NCI-H187 treated with DMSO at 0.1 percent for 48 hours (cell line): ENCODE results near the gene CRYAB.
"Not testable (repeated sequence)": the region's sequence is repeated elsewhere in the genome, so short reads cannot be mapped to it uniquely, and the experiment has no call there.

Experiments used
- DNase-seq: peaks from one replicate; lab custom pipeline; 2025; lab: John Stamatoyannopoulos, UW

CRYAB gene

DNA sequence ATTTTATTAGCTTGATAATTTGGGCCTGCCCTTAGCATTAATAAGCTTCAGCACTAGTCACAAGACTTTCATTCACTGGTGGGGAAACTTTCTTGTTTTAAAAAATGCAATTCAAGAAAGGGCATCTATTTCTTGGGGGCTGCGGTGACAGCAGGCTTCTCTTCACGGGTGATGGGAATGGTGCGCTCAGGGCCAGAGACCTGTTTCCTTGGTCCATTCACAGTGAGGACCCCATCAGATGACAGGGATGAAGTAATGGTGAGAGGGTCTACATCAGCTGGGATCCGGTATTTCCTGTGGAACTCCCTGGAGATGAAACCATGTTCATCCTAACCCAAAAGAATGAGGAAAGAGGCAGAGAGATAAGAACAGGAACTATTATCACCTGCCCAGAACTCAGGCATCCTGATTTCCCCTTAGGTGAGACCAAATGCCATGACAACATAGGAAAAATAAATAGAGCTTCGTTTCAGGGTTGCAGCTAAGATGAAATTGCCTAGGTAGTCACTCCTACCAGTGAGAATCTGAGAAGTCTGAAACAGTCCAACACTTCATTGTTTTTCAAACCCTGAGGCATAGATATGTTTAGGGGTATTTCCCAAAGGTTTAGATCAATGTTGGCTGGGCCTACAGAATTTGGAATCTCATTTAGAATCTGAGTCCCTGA lies 2.8 kb downstream of the CRYAB start:
- DNase-seq, result no peak

DNA sequence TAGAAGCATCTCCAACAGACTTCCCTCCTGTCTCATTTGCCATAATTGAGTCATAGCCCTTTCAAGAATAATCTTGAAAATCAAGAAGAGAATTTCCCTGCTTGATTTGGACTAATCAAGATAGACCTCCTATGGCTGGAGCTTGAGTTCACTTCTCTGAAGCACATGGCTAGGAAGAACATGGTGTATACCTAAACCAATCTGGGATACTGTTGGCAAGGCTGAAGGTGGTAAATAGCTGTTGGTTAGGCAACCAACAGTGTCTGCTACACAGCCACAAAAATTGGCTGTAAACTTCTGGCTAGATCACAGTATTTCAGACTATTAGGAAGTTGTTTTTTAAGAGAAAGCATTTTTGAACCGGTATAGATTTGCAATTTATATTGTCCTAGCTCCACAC lies 4.9 kb downstream of the CRYAB start:
- no peak for DNase-seq

DNA sequence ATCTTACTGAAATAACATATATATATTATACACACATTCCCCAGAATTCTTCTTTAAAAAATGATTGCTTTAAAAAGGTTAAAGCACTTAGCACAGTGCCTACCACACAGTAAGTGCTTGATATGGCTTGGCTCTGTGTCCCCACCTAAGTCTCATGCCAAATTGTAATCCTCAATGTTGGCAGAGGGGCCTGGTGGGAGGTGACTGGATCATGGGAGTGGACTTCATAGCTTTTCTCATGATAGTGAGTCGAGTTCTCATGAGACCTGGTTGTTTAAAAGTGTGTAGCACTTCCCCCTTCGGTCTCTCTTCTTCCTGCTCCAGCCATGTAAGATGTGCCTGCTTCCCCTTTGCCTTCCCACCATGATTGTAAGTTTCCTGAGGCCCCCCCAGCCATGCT lies 6.2 kb downstream of the CRYAB start:
- no peak for DNase-seq

DNA sequence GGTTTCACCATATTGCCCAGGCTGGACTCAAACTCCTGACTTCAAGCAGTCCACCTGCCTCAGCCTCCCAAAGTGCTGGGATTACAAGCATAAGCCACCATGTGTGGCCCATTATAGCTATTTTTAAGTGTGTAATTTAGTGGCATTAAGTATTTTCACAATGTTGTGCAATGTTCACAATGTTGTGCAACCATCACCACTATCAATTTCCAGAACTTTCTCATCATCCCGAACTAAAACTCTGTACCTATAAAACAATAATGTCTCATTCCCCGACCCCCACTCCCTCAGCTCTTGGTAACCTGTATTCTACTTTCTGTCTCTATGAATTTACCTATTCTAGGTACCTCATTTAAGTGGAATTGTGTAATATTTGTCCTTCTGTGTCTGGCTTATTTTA lies 24.7 kb downstream of the CRYAB start:
- DNase-seq, result no peak

DNA sequence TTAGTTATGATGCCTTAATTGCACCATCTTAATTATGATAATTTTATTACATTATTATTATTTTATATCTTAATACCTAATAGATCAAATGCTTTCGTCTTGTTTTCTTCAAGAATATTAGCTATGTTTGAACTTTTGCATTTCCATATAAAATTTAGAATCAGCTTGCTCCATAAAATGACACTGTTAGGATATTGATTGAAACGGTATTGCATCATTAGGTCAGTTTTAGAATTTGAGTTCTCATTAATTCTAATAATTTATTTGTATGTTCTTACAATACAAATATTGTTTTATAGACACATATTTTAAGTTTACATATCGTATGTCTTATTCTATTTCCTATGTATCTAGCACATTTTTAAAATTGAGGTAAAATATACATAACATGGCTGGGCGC lies 25.5 kb downstream of the CRYAB start:
- DNase-seq, result no peak

DNA sequence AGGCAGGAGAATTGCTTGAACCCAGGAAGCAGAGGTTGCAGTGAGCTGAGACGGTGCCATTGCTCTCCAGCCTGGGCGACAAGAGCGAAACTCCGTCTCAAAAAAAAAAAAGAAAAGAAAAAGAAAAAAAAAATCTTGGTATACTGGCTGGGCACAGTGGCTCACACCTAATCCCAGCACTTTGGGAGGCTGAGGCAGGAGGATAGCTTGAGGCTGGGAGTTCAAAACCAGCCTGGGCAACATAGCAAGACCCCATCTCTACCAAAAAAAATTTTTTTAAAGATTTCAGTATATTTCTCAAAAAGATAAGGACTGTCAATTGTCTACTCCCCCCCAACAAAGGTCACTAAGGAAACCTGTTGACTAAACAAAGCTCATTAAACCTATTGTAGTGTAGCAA lies 26.5 kb downstream of the CRYAB start:
- DNase-seq, result not testable (repeated sequence)

DNA sequence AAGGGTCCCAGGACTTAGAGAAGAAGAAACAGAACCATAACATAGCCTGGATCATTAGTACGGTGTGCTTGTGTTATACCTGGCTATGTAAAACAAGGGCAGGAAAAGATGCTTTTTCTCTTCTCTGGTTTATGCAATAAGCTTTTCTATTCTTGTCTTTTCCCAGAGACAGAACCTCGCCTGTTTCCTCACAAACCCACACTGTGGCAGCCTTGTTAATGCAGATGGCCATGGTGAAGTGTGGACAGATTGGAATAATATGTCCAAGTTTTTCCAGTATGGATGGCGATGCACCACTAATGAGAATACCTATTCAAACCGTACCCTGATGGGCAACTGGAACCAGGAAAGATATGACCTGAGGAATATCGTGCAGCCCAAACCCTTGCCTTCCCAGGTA lies 29.4 kb downstream of the CRYAB start:
- no peak for DNase-seq

DNA sequence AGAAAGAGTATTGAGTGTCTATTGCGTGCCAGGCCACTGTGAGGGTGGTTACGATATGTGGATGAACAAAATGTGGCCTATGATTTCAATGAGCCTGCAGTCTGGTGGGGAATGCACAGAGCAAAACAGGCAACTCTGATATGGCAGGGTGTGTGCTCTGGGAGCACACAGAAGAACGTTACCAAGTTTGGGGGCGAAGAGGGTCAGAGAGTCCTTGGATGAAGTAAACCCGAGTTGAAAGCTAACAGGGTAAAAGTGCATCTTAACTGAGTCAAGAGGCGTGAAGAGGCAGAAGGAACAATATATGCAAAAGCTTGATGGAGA lies 32.0 kb downstream of the CRYAB start:
- no peak for DNase-seq

DNA sequence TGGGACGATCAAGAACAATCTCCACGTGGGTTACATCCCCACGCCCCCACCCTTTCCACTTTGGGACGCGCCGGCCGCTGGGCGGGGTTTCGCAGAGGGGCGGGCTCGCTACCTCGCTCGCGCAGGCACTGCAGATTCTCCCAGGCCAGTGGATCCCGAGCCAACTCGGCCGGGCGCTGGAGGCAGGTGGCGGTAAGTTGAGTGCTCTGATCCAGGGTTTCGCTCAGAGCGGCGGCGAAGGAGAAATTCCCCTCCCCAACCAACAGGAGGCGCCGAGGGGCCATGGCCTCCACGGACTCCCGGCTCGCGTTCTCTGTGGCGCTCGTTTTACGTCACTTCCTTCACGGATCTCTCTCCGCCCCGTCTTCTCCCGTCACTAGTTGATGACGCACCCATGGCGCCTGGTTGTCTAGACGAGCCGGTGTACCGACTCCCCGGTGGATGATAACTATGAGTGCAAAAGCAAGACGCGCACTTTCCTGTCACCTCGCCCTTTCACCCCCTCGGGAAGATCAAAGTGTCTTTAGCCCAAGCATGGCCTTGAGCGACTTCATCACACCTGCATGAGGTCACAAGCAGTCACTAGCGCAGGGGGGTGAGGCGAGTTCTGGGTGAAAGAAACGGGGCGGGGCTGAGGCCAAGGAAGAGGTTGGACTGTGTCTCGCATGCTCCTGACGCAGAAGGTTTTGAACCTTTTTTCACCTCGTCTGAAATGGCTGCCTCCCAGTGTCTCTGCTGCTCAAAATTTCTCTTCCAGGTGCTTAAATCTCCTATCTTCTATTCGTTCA lies 32.5 kb downstream of the CRYAB start, which contains the start of the genes CFAP68 and FDXACB1:
TSS of gene CFAP68 (plus strand) at position 693 of the 788 bp plus-strand sequence. CDS start at position 713, 20 bp downstream.
TSS of gene FDXACB1 (minus strand) at position 317 of the 788 bp plus-strand sequence. CDS start at position 284, 33 bp downstream.
- DNase-seq, result peak; percentile 88

DNA sequence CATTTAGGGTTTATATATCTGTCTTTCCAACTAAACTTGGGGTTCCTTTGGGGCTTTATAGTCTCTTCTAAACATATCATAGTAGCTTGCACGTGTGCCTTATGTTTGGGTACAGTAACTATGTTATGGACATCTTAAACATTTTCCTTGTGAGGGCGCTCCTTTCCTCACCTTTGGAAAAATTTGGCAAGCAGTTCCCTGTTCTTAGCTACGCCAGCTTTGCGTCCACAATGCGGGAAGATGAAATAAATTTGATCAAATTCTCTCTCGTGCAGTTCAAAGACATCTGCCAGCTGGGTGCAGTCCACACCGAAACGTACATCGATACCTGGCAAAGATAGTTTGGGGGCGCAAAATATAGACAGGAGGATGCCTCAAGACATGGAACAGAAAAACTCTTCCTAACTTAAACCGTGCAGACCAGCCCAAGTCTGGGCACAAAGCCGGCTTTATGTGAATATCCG lies 33.2 kb downstream of the CRYAB start:
- no peak for DNase-seq

DNA sequence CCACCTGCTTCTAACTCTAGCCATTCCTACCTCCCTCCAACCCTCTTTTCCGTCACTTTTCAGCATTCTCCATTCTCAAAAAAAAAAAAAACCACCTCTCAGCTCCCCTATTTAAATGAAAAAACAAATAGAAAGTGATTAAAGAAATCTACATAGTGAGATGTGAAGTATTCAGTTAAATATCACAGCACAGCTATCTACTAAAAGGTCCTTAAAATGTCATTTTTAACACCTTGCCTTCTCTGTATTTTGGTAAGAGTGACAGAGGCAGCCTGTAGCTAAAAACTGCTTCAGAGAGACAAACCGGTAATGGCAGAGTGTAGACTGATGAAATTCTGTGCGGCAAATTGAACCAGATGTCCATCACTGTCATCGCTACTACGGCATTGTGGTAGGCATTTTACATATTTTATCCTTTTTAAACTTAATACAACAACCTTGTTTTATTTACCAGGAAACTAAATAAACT lies 39.8 kb downstream of the CRYAB start:
- no peak for DNase-seq

DNA sequence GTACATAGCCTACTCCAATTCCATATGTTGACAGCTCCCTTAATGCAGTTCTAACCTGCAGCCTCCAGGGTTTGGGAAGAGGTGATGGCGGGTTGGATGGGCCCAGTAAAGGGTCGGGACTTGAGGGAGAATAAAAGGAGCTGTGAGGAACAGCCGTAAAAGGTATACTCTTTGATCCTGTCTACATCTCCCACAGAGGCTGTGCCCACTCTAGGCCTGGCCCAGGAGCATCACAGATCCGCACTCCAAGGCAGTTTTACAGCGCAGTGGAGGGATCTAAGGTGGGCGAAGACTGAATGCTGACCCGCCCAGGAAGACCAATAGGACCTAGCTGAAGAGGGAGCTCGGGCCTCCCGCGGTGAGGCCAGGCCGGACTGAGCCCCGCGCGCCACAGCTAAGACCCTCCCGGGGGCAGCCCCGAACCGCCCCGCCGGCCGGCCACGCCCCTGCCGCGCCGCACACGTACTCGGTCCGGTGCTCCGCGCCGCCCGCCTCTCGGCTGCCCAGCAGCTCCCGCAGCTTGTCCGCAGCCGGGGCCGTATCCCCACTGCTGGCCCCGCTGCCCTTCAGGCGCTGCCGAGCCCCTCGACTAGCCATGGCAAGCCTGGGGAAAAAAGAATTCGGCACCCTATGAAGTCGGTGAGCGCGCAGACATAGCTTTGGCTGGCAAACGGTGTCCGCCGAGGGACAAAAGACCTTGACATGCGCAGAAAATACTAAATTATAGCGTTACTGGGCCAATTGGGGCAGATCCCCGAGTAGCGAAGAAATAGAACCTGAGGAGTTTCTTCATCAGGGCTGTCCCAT lies 40.5 kb downstream of the CRYAB start, which contains the start of gene ALG9:
TSS of gene ALG9 (minus strand) at position 696 of the 807 bp plus-strand sequence. CDS start at position 597, 99 bp downstream.
- DNase-seq, result no peak

DNA sequence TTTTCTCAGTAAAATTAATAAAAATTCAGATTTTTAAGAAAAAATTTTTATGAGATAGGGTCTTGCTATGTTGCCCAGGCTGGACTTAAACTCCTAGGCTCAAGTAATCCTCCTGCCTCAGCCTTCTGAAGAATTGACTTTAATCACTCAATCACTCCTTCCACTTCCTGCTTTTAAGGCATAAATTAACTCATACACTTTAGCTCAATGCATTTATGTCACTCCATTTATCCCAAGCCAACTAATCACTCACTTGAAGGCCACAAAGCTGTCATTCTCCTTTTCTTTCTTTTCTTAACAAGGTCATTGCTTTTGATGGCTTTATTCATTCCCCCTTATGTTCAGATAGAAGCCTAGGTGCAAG lies 41.1 kb downstream of the CRYAB start:
- DNase-seq, result no peak

DNA sequence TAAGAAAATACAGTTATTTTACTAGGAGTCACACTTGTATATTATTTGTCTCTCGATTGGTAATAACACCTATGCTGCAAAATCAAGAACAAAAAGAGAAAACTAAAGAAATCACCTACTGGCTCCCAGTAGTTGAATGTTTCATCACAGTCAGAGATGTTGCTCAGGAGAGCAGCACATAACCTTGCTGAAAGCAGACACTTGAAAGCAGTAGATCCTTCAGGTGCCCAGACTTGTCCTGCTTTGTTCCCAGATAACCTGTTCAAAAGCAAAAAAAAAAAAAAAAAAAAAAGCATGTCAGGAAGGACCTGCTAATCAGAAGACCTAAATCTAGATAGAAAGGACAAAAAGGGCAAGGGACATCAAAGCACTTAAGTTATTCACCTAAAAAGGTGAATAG lies 41.5 kb downstream of the CRYAB start:
- no peak for DNase-seq

DNA sequence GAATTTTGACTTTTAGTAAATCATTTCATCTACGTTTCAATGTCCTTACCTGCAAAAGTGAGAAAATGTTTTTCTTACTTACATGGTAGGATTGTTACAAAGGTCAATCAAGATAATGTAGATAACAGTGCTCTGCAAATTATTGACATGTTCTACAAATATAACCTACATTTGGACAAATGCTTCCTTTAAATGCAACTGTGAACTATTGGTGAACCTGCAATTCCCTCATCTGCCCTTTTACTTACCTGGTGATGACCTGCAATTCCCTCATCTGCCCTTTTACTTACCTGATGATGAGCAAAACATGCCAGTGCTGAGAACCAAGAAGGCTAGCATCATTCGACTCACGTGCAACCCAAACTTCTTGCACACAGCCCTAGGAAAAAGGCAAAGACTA lies 51.3 kb downstream of the CRYAB start:
- no peak for DNase-seq
